ENCODE measurements around the gene EZR. TPM values are rescaled to one million over a fixed set of nuclear protein-coding genes. Genes with fewer than 3 reads are reported as not detected.

EZR gene
- total and polyA plus RNA-seq, 10 of the 15 experiments (the other 5 are each of a cell fraction or from before 2014, with no cell fraction given): 79.1 to 282 (median 161) TPM

DNA sequence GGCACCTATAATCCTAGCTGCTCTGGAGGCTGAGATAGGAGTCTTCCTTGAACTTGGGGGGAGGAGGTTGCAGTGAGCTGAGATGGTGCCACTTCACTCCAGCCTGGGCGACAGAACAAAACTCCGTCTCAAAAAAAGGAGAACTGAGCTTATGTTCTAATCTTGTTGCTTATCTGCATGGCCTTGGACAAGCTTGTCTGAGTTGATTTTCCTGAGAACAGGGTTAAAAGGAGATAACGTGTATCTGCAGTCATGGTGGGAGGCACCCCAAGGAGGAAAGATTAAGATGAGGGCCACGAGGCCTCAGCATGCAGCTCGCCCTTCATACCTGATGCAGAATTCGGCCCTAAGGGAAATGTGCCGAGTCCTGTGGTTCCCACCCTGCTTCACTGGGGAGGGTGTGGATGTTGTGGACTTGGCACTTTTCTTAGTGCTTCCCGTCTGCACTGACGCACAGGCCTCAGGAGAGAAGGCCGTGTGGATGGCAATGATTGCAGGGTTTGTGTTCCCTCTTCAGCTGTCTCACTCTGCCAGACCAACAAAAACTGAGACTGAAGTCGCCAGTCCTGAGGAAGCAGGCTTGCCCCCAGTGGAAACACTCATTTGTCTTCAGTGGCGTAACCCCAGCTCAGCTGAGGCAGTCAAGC lies 56.3 kb downstream of the EZR start (continued):
- TF ChIP-seq, protein P1, sequence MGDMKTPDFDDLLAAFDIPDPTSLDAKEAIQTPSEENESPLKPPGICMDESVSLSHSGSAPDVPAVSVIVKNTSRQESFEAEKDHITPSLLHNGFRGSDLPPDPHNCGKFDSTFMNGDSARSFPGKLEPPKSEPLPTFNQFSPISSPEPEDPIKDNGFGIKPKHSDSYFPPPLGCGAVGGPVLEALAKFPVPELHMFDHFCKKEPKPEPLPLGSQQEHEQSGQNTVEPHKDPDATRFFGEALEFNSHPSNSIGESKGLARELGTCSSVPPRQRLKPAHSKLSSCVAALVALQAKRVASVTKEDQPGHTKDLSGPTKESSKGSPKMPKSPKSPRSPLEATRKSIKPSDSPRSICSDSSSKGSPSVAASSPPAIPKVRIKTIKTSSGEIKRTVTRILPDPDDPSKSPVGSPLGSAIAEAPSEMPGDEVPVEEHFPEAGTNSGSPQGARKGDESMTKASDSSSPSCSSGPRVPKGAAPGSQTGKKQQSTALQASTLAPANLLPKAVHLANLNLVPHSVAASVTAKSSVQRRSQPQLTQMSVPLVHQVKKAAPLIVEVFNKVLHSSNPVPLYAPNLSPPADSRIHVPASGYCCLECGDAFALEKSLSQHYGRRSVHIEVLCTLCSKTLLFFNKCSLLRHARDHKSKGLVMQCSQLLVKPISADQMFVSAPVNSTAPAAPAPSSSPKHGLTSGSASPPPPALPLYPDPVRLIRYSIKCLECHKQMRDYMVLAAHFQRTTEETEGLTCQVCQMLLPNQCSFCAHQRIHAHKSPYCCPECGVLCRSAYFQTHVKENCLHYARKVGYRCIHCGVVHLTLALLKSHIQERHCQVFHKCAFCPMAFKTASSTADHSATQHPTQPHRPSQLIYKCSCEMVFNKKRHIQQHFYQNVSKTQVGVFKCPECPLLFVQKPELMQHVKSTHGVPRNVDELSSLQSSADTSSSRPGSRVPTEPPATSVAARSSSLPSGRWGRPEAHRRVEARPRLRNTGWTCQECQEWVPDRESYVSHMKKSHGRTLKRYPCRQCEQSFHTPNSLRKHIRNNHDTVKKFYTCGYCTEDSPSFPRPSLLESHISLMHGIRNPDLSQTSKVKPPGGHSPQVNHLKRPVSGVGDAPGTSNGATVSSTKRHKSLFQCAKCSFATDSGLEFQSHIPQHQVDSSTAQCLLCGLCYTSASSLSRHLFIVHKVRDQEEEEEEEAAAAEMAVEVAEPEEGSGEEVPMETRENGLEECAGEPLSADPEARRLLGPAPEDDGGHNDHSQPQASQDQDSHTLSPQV (IDR thresholded peaks at IDR 0.05): no peak
- TF ChIP-seq NR2C1 (IDR thresholded peaks at IDR 0.05): no peak
- TF ChIP-seq MTA2 (IDR thresholded peaks at IDR 0.05; ENCODE audit: low read depth): no peak
- TF ChIP-seq IKZF1 (conservative IDR thresholded peaks at IDR 0.05): no peak
- TF ChIP-seq RCOR1 (conservative IDR thresholded peaks at IDR 0.05; ENCODE audit: low read depth, low read length): no peak
- no peak for TF ChIP-seq SREBF2 (IDR thresholded peaks at IDR 0.05; ENCODE audit: low read length)
- no peak for TF ChIP-seq RAD51 (IDR thresholded peaks at IDR 0.05)
- no peak for TF ChIP-seq PAX5 (IDR thresholded peaks at IDR 0.05; ENCODE audit: borderline replicate concordance, low read depth, low read length)
- TF ChIP-seq MLLT1 (IDR thresholded peaks at IDR 0.05): no peak
- no peak for TF ChIP-seq ETV6 (conservative IDR thresholded peaks at IDR 0.05 in 1 of 2, IDR thresholded peaks at IDR 0.05 in 1 of 2; ENCODE audit: borderline replicate concordance in 1 of 2, low read depth in 1 of 2)
- no peak for TF ChIP-seq RELA (IDR thresholded peaks at IDR 0.05; ENCODE audit: borderline replicate concordance, partially characterized antibody)
- no peak for TF ChIP-seq HCFC1 (IDR thresholded peaks at IDR 0.05; ENCODE audit: low read length)
- TF ChIP-seq E4F1 (IDR thresholded peaks at IDR 0.05; ENCODE audit: borderline replicate concordance, partially characterized antibody): no peak
- TF ChIP-seq, protein P2, sequence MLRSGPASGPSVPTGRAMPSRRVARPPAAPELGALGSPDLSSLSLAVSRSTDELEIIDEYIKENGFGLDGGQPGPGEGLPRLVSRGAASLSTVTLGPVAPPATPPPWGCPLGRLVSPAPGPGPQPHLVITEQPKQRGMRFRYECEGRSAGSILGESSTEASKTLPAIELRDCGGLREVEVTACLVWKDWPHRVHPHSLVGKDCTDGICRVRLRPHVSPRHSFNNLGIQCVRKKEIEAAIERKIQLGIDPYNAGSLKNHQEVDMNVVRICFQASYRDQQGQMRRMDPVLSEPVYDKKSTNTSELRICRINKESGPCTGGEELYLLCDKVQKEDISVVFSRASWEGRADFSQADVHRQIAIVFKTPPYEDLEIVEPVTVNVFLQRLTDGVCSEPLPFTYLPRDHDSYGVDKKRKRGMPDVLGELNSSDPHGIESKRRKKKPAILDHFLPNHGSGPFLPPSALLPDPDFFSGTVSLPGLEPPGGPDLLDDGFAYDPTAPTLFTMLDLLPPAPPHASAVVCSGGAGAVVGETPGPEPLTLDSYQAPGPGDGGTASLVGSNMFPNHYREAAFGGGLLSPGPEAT (IDR thresholded peaks at IDR 0.05; ENCODE audit: low read depth): no peak
- peak; percentile 13 for TF ChIP-seq BCL3 (IDR thresholded peaks at IDR 0.05; ENCODE audit: borderline replicate concordance, insufficient read depth, low read depth, low read length, poor library complexity, severe bottlenecking)
- no peak for TF ChIP-seq ESRRA (IDR thresholded peaks at IDR 0.05; ENCODE audit: low read length)
- no peak for TF ChIP-seq DPF2 (IDR thresholded peaks at IDR 0.05)
- TF ChIP-seq STAT1 (conservative IDR thresholded peaks at IDR 0.05): no peak
- TF ChIP-seq CHD4 (IDR thresholded peaks at IDR 0.05): no peak
- TF ChIP-seq BCL11A (IDR thresholded peaks at IDR 0.05; ENCODE audit: low read depth, low read length): no peak
